Neural cell (in vitro differentiated cells): ENCODE data around the gene PACS2. TPM values are rescaled to one million over a fixed set of nuclear protein-coding genes. Genes with fewer than 3 reads are reported as not detected.

Experiments used
- H2AFZ ChIP-seq: fragments of 200-600, 300-800 bp; sonication (generic), shearing (Covaris generic); 2 replicates; pipeline ENCODE4 v1.6.0; 2014; ENCODE audit warnings: low read depth, mild to moderate bottlenecking, antibody characterized with exemption, low read length, moderate library complexity
- H3F3A ChIP-seq: fragments of 200-600 bp; shearing (Covaris generic); 2 replicates; pipeline ENCODE4 v1.6.1; 2016; ENCODE audit warnings: mild to moderate bottlenecking, moderate library complexity, mixed read lengths, antibody characterized with exemption, low read length; ENCODE audit not compliant: insufficient read depth, poor library complexity, severe bottlenecking
- H3K27ac ChIP-seq: fragments of 200-600, 300-800 bp; sonication (generic), shearing (Covaris generic); 2 replicates; pipeline ENCODE4 v1.5.1; 2014; ENCODE audit warnings: mild to moderate bottlenecking, low read length, moderate library complexity
- H3K27me3 ChIP-seq: fragments of 300-800, 200-600 bp; sonication (generic), shearing (Covaris generic); 2 replicates; pipeline ENCODE4 v1.6.0; 2014; ENCODE audit warnings: mild to moderate bottlenecking, low read depth, low read length, moderate library complexity; ENCODE audit not compliant: insufficient read depth
- H3K36me3 ChIP-seq: fragments of 300-800, 200-600 bp; sonication (generic), shearing (Covaris generic); 2 replicates; pipeline ENCODE4 v1.5.1; 2014; ENCODE audit warnings: mild to moderate bottlenecking, antibody characterized with exemption, low read length, moderate library complexity; ENCODE audit not compliant: insufficient read depth
- H3K4me2 ChIP-seq: fragments of 300-800, 200-600 bp; sonication (generic), shearing (Covaris generic); 2 replicates; pipeline ENCODE4 v1.6.0; 2014; ENCODE audit warnings: mild to moderate bottlenecking, low read length
- H3K4me3 ChIP-seq: fragments of 300-800, 200-600 bp; sonication (generic), shearing (Covaris generic); 2 replicates; pipeline ENCODE4 v1.5.1; 2014; ENCODE audit warnings: mild to moderate bottlenecking, low read length, moderate library complexity
- H3K79me2 ChIP-seq: fragments of 200-600 bp; shearing (Covaris generic); replicated peaks from 2 replicates; pipeline ENCODE4 v1.6.0; 2014; ENCODE audit warnings: mild to moderate bottlenecking, low read length, moderate library complexity; ENCODE audit not compliant: insufficient read depth
- H3K9ac ChIP-seq: fragments of 300-800, 200-600 bp; sonication (generic), shearing (Covaris generic); 2 replicates; pipeline ENCODE4 v1.6.1; 2016; ENCODE audit warnings: mild to moderate bottlenecking, low read length, mixed read lengths
- H3K9me2 ChIP-seq: fragments of 200-600 bp; shearing (Covaris generic); 2 replicates; pipeline ENCODE4 v1.6.1; 2016; ENCODE audit warnings: mild to moderate bottlenecking, low read length, mixed read lengths; ENCODE audit not compliant: insufficient read depth
- H3K9me3 ChIP-seq: fragments of 200-600, 300-800 bp; sonication (generic), shearing (Covaris generic); 2 replicates; pipeline ENCODE4 v1.6.1; 2016; ENCODE audit warnings: mild to moderate bottlenecking, mixed run types, low read length, moderate library complexity, mixed read lengths
- H4K20me1 ChIP-seq: fragments of 200-600 bp; shearing (Covaris generic); 2 replicates; pipeline ENCODE4 v1.6.1; 2016; ENCODE audit warnings: mild to moderate bottlenecking, mixed run types; ENCODE audit not compliant: insufficient read depth
- CTCF ChIP-seq: fragments of 450-650 bp; IDR thresholded peaks from 2 replicates; pipeline ENCODE4 v1.5.1; 2014; ENCODE audit warnings: antibody characterized with exemption, mild to moderate bottlenecking, moderate library complexity; ENCODE audit not compliant: poor library complexity, severe bottlenecking
- EP300 ChIP-seq: fragments of 450-650 bp; conservative IDR thresholded peaks from 2 replicates; pipeline ENCODE4 v1.6.1; 2014; ENCODE audit warnings: antibody characterized with exemption, mild to moderate bottlenecking, moderate library complexity; ENCODE audit not compliant: poor library complexity, severe bottlenecking
- EZH2 ChIP-seq: fragments of 200-600, 300-800 bp; shearing (Covaris generic), sonication (generic); IDR thresholded peaks from 2 replicates; pipeline ENCODE4 v1.6.1; 2014; ENCODE audit warnings: antibody characterized with exemption, low read length, borderline replicate concordance, mild to moderate bottlenecking; ENCODE audit not compliant: insufficient read depth, poor library complexity, severe bottlenecking
- MXI1 ChIP-seq: fragments of 450-650 bp; conservative IDR thresholded peaks from 2 replicates; pipeline ENCODE4 v1.6.1; 2014; ENCODE audit warnings: antibody characterized with exemption, mild to moderate bottlenecking; ENCODE audit not compliant: poor library complexity, severe bottlenecking
- POLR2AphosphoS5 ChIP-seq: IDR thresholded peaks from 2 replicates; pipeline ENCODE4 v1.6.1; 2012
- RAD21 ChIP-seq: fragments of 450-650 bp; conservative IDR thresholded peaks from 2 replicates; pipeline ENCODE4 v1.6.1; 2014; ENCODE audit warnings: antibody characterized with exemption, mild to moderate bottlenecking, moderate library complexity
- REST ChIP-seq: IDR thresholded peaks from 2 replicates; pipeline ENCODE4 v1.6.1; 2012; ENCODE audit warnings: borderline replicate concordance
- SMC3 ChIP-seq: fragments of 450-650 bp; conservative IDR thresholded peaks from 2 replicates; pipeline ENCODE4 v1.6.1; 2014; ENCODE audit warnings: antibody characterized with exemption, mild to moderate bottlenecking, moderate library complexity; ENCODE audit not compliant: poor library complexity
- TAF1 ChIP-seq: IDR thresholded peaks from 2 replicates; pipeline ENCODE4 v1.6.1; 2012; ENCODE audit warnings: low read depth
- polyA plus RNA-seq: library from polyadenylated mRNA; depleted of rRNA; stranded (reverse); fragments of >200 nt; gene quantifications from 2 replicates; pipeline ENCODE4 v1.2.3, GENCODE V29; 2014

PACS2 gene
- polyA plus RNA-seq, 1 donor from 2014 or later, result 77.7 TPM

GRCh38 chr14:105329411-105330150 lies 15.0 kb downstream of the PACS2 start:
- Histone ChIP-seq H3K9me3 (no peaks in the 10 kb centered on the region), H3F3A (no peaks in the 10 kb centered on the region), H3K4me3 (no peak overlapping the region), H3K27ac (no peak overlapping the region), H2AFZ (no peak overlapping the region), H3K79me2 (peaks cover 45% of the 10 kb centered on the region), H3K27me3 (no peaks in the 10 kb centered on the region), H4K20me1 (peaks cover 26% of the 10 kb centered on the region), H3K9me2 (no peaks in the 10 kb centered on the region), H3K4me2 (no peak overlapping the region), H3K9ac (no peak overlapping the region), H3K36me3 (no peaks in the 10 kb centered on the region)
- no peak for TF ChIP-seq EZH2
- no peak for TF ChIP-seq TAF1

GRCh38 chr14:105330491-105330895 lies 15.9 kb downstream of the PACS2 start:
- Histone ChIP-seq H3F3A (no peaks in the 10 kb centered on the region), H3K4me3 (no peak overlapping the region), H3K36me3 (no peaks in the 10 kb centered on the region), H3K4me2 (no peak overlapping the region), H2AFZ (no peak overlapping the region), H3K27ac (no peak overlapping the region), H3K9ac (no peak overlapping the region), H3K79me2 (peaks cover 42% of the 10 kb centered on the region), H3K27me3 (no peaks in the 10 kb centered on the region), H3K9me3 (no peaks in the 10 kb centered on the region), H4K20me1 (peaks cover 28% of the 10 kb centered on the region), H3K9me2 (no peaks in the 10 kb centered on the region)
- TF ChIP-seq CTCF (no peak), SMC3 (no peak), MXI1 (no peak), POLR2AphosphoS5 (no peak), EP300 (no peak), TAF1 (no peak), EZH2 (no peak), RAD21 (no peak), REST (no peak)
